K562 (cell line): ENCODE data around the gene VTI1B. TPM values are rescaled to one million over a fixed set of nuclear protein-coding genes. Genes with fewer than 3 reads are reported as not detected.

Experiments
- ATAC-seq: fragments of 200-7000 bp; cut with Tn5 transposase; 3 replicates; pipeline ENCODE4 v1.9.1; 2020; ENCODE audit warnings: moderate library complexity
- BruUV-seq: library from RNA; stranded (reverse); fragments of 400-500 nt; replicated peaks from 2 replicates; lab custom pipeline; 2021; lab: Mats Ljungman, UMichigan
- CTCF ChIA-PET: fragments of 300-600 bp; formaldehyde crosslinking; extraction: SDS; loops from one replicate; lab custom pipeline; 2021; ENCODE audit warnings: low intra/inter-chr PET ratio; lab: Yijun Ruan, JAX
- POLR2A ChIA-PET: fragments of 300-600, 350-650 bp; sonication (Branson Sonifier 250); formaldehyde crosslinking; extraction: SDS; loops from one replicate; lab custom pipeline; 2021; ENCODE audit warnings: antibody characterized with exemption, inconsistent platforms; lab: Yijun Ruan, JAX
- DNase-seq, 4 experiments: peaks; one replicate each; pipeline versions ENCODE4 v3.0.0 to v3.0.0-alpha.2; 2011 to 2018; ENCODE audit warnings: low spot score in 3 of 4, mixed read lengths in 3 of 4; ENCODE audit errors: extremely low read depth in 1 of 4
- FAIRE-seq: peaks from 2 replicates; lab custom pipeline; 2011; peaks lifted over from hg19 to GRCh38; lab: Jason Lieb, UNC
- H2AFZ ChIP-seq: 2 replicates; pipeline ENCODE4 v1.6.0; 2011; ENCODE audit warnings: low read depth, low read length, control low read depth, inconsistent platforms
- H3K27ac ChIP-seq: fragments of 200-600 bp; 3 replicates; pipeline ENCODE4 v1.8.0; 2011; ENCODE audit warnings: low read depth, mild to moderate bottlenecking, control low read depth, inconsistent platforms, low read length, moderate library complexity, mixed read lengths; ENCODE audit errors: extremely low read depth
- H3K27me3 ChIP-seq, 2 experiments: fragments of 300-600 bp in 1 of 2; 2 replicates in 1 of 2; 3 replicates in 1 of 2; pipeline versions ENCODE4 v1.6.0 to v1.8.0; 2011; ENCODE audit warnings: inconsistent platforms in 2 of 2, low read length in 2 of 2, mild to moderate bottlenecking in 1 of 2, mixed read lengths in 1 of 2, moderate library complexity in 1 of 2; ENCODE audit not compliant: control insufficient read depth in 2 of 2, insufficient read depth in 2 of 2
- H3K36me3 ChIP-seq: fragments of 300-600 bp; 3 replicates; pipeline ENCODE4 v1.8.0; 2011; ENCODE audit warnings: mild to moderate bottlenecking, low read length, inconsistent platforms; ENCODE audit not compliant: control insufficient read depth, insufficient read depth
- H3K4me1 ChIP-seq, 2 experiments: fragments of 200-600 bp in 1 of 2; replicated peaks in 1 of 2; 2 replicates in 1 of 2; 3 replicates in 1 of 2; pipeline versions ENCODE4 v1.5.1 to v1.8.0; 2011; ENCODE audit warnings: inconsistent platforms in 2 of 2, low read length in 2 of 2, mild to moderate bottlenecking in 1 of 2, mixed read lengths in 1 of 2, moderate library complexity in 1 of 2; ENCODE audit not compliant: control insufficient read depth in 2 of 2, insufficient read depth in 2 of 2
- H3K4me2 ChIP-seq: 2 replicates; pipeline ENCODE4 v1.6.1; 2011; ENCODE audit warnings: low read length, control low read depth, inconsistent platforms, mixed read lengths; ENCODE audit not compliant: insufficient read depth
- H3K4me3 ChIP-seq: fragments of 200-600 bp; sonication (generic), shearing (Covaris generic); 2 replicates; pipeline ENCODE4 v1.5.1; 2016; ENCODE audit warnings: control low read depth, inconsistent platforms
- H3K79me2 ChIP-seq: fragments of 200-600 bp; 3 replicates; pipeline ENCODE4 v1.8.0; 2011; ENCODE audit warnings: low read length, inconsistent platforms; ENCODE audit not compliant: control insufficient read depth, insufficient read depth
- H3K9ac ChIP-seq, 2 experiments: 2 replicates each; pipeline versions ENCODE4 v1.6.0 to v1.6.1; 2011; ENCODE audit warnings: low read depth in 2 of 2, low read length in 2 of 2, control low read depth in 1 of 2, inconsistent platforms in 1 of 2, mild to moderate bottlenecking in 1 of 2, mixed read lengths in 1 of 2; ENCODE audit not compliant: insufficient read depth in 1 of 2
- H3K9me1 ChIP-seq: one replicate; pipeline ENCODE4 v1.6.0; 2011; ENCODE audit warnings: inconsistent platforms, mild to moderate bottlenecking, low read length, moderate library complexity; ENCODE audit not compliant: control insufficient read depth, insufficient read depth
- H3K9me3 ChIP-seq: replicated peaks from 2 replicates; pipeline ENCODE4 v1.5.1; 2011; ENCODE audit warnings: low read depth, low read length, inconsistent platforms; ENCODE audit not compliant: control insufficient read depth, insufficient read depth
- H4K20me1 ChIP-seq: replicated peaks from 2 replicates; pipeline ENCODE4 v1.6.1; 2011; ENCODE audit warnings: low read length, inconsistent platforms, mixed read lengths; ENCODE audit not compliant: control insufficient read depth, insufficient read depth
- ARID2 ChIP-seq: fragments of 450-650 bp; IDR thresholded peaks from 2 replicates; pipeline ENCODE4 v1.6.1; 2017; ENCODE audit warnings: antibody characterized with exemption, mild to moderate bottlenecking
- DEAF1 ChIP-seq: fragments of 450-650 bp; formaldehyde crosslinking; IDR thresholded peaks from 2 replicates; pipeline ENCODE4 v1.4.0; 2020; ENCODE audit warnings: mild to moderate bottlenecking, moderate library complexity
- HMG20A ChIP-seq: fragments of 450-650 bp; formaldehyde crosslinking; conservative IDR thresholded peaks from 2 replicates; pipeline ENCODE4 v1.4.0; 2020; ENCODE audit warnings: mild to moderate bottlenecking, mixed read lengths
- JUNB ChIP-seq: fragments of 450-650 bp; formaldehyde crosslinking; conservative IDR thresholded peaks from 2 replicates; pipeline ENCODE4 v1.4.0; 2020; ENCODE audit warnings: mild to moderate bottlenecking
- RAD21 ChIP-seq, 2 experiments: fragments of 250-450 bp in 1 of 2; fragments of 450-650 bp in 1 of 2; sonication (Bioruptor Pico) in 1 of 2; formaldehyde crosslinking in 1 of 2; IDR thresholded peaks in 1 of 2; conservative IDR thresholded peaks in 1 of 2; 2 replicates each; pipeline versions ENCODE4 v1.4.0 to v1.8.0; 2020 to 2022; ENCODE audit warnings: mild to moderate bottlenecking in 2 of 2, moderate library complexity in 1 of 2
- REST ChIP-seq, 2 experiments: fragments of 450-650 bp; formaldehyde crosslinking in 1 of 2; IDR thresholded peaks; 2 replicates each; pipeline versions ENCODE4 v1.4.0 to v1.6.1; 2014 to 2020; ENCODE audit warnings: mild to moderate bottlenecking in 2 of 2, borderline replicate concordance in 1 of 2, low read depth in 1 of 2
- SMC3 ChIP-seq: conservative IDR thresholded peaks from 2 replicates; pipeline ENCODE4 v1.6.1; 2011; ENCODE audit warnings: low read depth, low read length, improper control_type of control experiment; ENCODE audit not compliant: insufficient read depth
- SPI1 ChIP-seq: IDR thresholded peaks from 2 replicates; pipeline ENCODE4 v1.6.1; 2011; ENCODE audit warnings: low read depth, low read length, control low read depth, borderline replicate concordance
- WGBS: fragments of 100-300 bp; shearing (Covaris generic); methylation state at CpG from one replicate; pipeline ENCODE4 v1.1.6; 2016; ENCODE audit warnings: low coverage, mixed read lengths; ENCODE audit not compliant: insufficient coverage; ENCODE audit errors: missing lambda C conversion rate; 5-methylcytosine and 5-hydroxymethylcytosine counted together
- in situ Hi-C: fragments of 300-500 bp; cut with MboI; formaldehyde crosslinking; loops from 4 replicates; pipeline ENCODE4 v1.15.0; 2018; ENCODE audit warnings: inconsistent platforms, mixed read lengths
- intact Hi-C: fragments of 100-400 bp; cut with micrococcal nuclease; formaldehyde crosslinking; loops from 2 replicates; pipeline ENCODE4 v1.14.2; 2022
- polyA plus RNA-seq, 8 experiments: library from polyadenylated mRNA; depleted of rRNA in 4 of 8; stranded (reverse) in 5 of 8; unstranded in 3 of 8; fragments of >200 nt; fragmentation: Nextera tagmentation in 2 of 8; fragmentation: Illumina TruSeq in 1 of 8; extraction: Ambion mirVana in 2 of 8; extraction: Trizol in 1 of 8; gene quantifications; 2 replicates each; pipeline versions ENCODE4 v1.2.1 to v1.2.3, GENCODE V29; 2011 to 2014; ENCODE audit warnings: inconsistent platforms in 1 of 8, missing spikeins in 1 of 8
- total RNA-seq, 7 experiments: library from RNA; depleted of rRNA in 6 of 7; stranded (reverse); fragments of >200 nt in 6 of 7; fragmentation: Illumina TruSeq in 2 of 7; extraction: Trizol in 2 of 7; gene quantifications; 2 replicates each; pipeline versions ENCODE4 v1.2.1 to v1.2.3, GENCODE V29; 2011 to 2021; ENCODE audit warnings: low replicate concordance in 1 of 7

Gene VTI1B
- total and polyA plus RNA-seq, 9 of the 15 experiments (the other 6 are each of a cell fraction or from before 2014, with no cell fraction given), result 7.8 to 69.8 (median 50.1) TPM

DNA sequence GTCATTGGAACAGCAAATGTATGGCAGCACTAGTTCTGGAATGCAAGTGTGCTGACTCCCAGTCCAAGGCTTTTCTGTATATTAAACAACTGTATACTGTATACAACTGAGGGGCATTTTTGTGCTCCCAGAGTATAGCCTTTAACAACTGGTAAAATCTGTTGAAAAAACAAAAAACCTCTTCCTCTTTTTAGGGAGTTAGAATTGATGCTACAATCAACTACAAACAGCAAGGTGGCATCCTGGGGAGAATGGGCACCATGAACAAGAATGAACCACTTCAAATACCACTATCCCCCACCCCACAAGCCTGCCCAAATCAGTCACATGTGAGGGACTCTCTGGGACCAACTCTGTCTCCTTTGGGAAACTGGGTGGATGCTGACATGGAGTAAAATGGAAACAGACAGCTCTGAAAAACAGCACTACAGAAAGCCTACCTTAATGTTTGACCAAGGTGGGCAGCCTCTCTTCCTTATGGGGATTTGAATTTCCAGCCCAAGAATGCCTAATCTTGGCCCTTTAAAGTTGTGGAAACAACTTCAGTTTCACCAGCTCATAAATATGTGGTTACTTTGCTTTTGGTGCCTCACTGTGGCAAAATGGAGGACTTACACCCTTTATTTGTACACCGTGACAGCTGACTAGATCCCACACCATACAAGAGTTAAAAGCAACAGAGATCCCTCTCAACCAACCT is 7.5 kb downstream of the VTI1B start:
- ATAC-seq, result peak; percentile 95
- Histone ChIP-seq H3K4me1 (peaks cover 0 to 5% of the 10 kb centered on the region in 2 experiments; a peak in 3 of 5 replicates), H4K20me1 (no peaks in the 10 kb centered on the region), H3K9ac (no peak overlapping the region; a peak in 1 of 4 replicates), H3K4me3 (no peak overlapping the region), H3K79me2 (peaks cover 61% of the 10 kb centered on the region), H3K9me1 (no peaks in the 10 kb centered on the region), H2AFZ (no peak overlapping the region), H3K27me3 (no peaks in the 10 kb centered on the region), H3K36me3 (0 out of 3 replicates have a peak, but pooled peaks cover 2% of the 10 kb centered on the region), H3K4me2 (no peak overlapping the region), H3K9me3 (no peaks in the 10 kb centered on the region), H3K27ac (no peak overlapping the region)
- CTCF ChIA-PET, result interaction anchor here (1.2 to 2.8 kb wide), 3 partner anchors 48 to 83 kb away, joined by 4 to 16 read pairs (median 14); partner anchors contain the start of gene ARG2
- 5% methylated on average over 1 of the region's 1 CpG for WGBS
- in situ Hi-C loops (loop anchor here (5.0 kb wide), 2 partner anchors 45 to 85 kb away; no protein-coding TSS in a partner anchor), intact Hi-C loops (loop anchor here (1.0 kb wide), 3 partner anchors 31 to 83 kb away; no protein-coding TSS in a partner anchor)
- FAIRE-seq, result peak; percentile 82
- DNase-seq, result peak; percentile 16 to 65 (median 32)
- POLR2A ChIA-PET, result interaction anchor here (0.7 to 1.1 kb wide), 4 partner anchors 10 to 240 kb away, joined by 3 to 8 read pairs (median 4); no protein-coding TSS in a partner anchor
- no TSS peak for BruUV-seq
- TF ChIP-seq RAD21 (CRISPR knock-in tag; conservative IDR thresholded peaks at IDR 0.05 in 1 of 2, IDR thresholded peaks at IDR 0.05 in 1 of 2), result peak; percentile 76 to 93
- peak; percentile 46 for TF ChIP-seq SMC3
- no peak for TF ChIP-seq JUNB
- TF ChIP-seq REST (IDR thresholded peaks at IDR 0.05; ENCODE audit: borderline replicate concordance), result peak; percentile 85
- no peak for TF ChIP-seq REST (CRISPR knock-in tag; IDR thresholded peaks at IDR 0.05; ENCODE audit: low read depth)
- TF ChIP-seq DEAF1 (CRISPR knock-in tag), result peak; percentile 73
- TF ChIP-seq HMG20A (CRISPR knock-in tag), result no peak
- peak; percentile 62; the same call in 1 of the 2 replicates for TF ChIP-seq ARID2
- TF ChIP-seq SPI1, result peak; percentile 71
